ENCODE results near the gene NRF1. TPM values are rescaled to one million over a fixed set of nuclear protein-coding genes. Genes with fewer than 3 reads are reported as not detected.
"Not testable (repeated sequence)": the region's sequence is repeated elsewhere in the genome, so short reads cannot be mapped to it uniquely, and the experiment has no call there.

NRF1 gene
- total RNA-seq, 2 donors from 2014 or later, result 33.7 to 33.9 TPM

GRCh38 chr7:129642871-129643549, 31.5 kb downstream of the NRF1 start:
- H3K27ac Mint-ChIP-seq, result no peak overlapping the region
- no peak overlapping the region for H3K4me3 Mint-ChIP-seq
- H3K36me3 Mint-ChIP-seq (ENCODE audit: low read depth), result no peaks in the 10 kb centered on the region
- ATAC-seq (no peak), DNase-seq (no peak)
- H3K27me3 Mint-ChIP-seq, result no peaks in the 10 kb centered on the region
- peaks cover 9% of the 10 kb centered on the region for H3K4me1 Mint-ChIP-seq
- no peaks in the 10 kb centered on the region for H3K9me3 ChIP-seq (ENCODE audit: control insufficient read depth, low read length, poor library complexity, severe bottlenecking)

GRCh38 chr7:129643550-129644170, 32.1 kb downstream of the NRF1 start:
- Mint-ChIP-seq H3K4me3 (no peak overlapping the region), H3K27ac (no peak overlapping the region)

DNA sequence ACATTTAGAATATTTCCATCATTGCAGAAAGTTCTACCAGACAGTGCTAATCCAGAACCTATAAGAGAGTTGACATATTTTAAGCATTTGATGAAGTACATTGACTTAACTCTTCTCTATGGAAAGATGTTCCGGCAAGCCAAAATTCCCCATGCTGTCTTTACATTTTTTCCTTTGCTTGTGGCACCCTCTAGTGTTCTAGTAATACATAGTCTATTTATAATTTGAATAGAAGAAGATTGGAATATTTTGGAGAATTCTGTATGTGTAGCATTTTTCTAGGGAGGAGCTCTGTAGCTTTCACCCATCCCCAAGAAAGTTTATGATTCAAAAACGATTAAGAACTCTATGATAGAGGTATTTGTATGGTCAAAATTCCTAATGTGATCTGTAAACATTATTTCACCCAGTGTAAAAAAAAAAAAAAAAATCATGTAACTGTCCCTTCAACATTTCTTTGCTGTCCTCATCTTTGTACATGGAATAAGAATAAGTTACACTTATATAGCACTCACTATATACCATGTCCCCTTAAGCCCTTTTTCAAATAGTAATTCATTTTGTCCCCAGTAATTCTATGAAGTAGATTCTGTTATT, 33.2 kb downstream of the NRF1 start:
- H3K27me3 Mint-ChIP-seq, result no peaks in the 10 kb centered on the region
- peaks cover 13% of the 10 kb centered on the region for H3K4me1 Mint-ChIP-seq
- no peak overlapping the region for H3K4me3 Mint-ChIP-seq
- ATAC-seq, result no peak
- no peak for DNase-seq
- peaks cover 2% of the 10 kb centered on the region for H3K36me3 Mint-ChIP-seq (ENCODE audit: low read depth)
- no peaks in the 10 kb centered on the region for H3K9me3 ChIP-seq (ENCODE audit: control insufficient read depth, low read length, poor library complexity, severe bottlenecking)
- H3K27ac Mint-ChIP-seq, result no peak overlapping the region

More at GRCh38 chr7:129643550-129644170, 32.1 kb downstream of the NRF1 start:
- Mint-ChIP-seq H3K4me1 (peaks cover 8% of the 10 kb centered on the region), H3K36me3 (ENCODE audit: low read depth) (peaks cover 2% of the 10 kb centered on the region), H3K27me3 (no peaks in the 10 kb centered on the region)
- ATAC-seq (no peak), DNase-seq (no peak)
- H3K9me3 ChIP-seq (ENCODE audit: control insufficient read depth, low read length, poor library complexity, severe bottlenecking), result no peaks in the 10 kb centered on the region

DNA sequence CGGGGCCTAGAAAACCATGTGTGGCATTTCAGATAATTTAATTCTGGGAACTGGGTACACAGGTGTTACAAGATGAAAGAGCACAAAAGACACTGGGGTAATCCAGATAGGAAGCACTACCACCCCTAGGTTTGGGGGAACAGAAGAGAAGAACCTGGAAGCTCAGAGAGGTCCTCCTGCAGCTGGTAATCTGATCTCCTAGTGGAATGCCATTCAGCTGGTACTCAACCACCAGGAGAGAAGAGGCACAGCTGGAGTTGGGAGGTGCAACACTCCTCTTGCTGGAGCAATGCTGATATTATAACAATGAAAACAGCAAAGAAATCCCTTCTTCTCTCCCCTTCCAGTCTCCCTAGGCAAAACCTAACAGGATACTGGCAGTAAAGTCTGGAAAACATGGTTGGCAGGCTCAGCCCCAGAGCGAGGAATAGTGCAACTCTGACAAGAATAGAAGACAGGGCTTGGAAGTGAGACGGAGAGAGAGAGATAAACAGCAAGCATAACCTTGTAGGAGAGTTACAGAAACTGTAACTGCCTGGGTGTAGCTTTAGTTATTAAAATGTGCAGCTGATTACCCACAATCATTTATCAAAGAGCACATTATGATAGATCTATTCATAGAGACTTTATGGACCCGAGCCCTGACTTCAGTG, 35.0 kb downstream of the NRF1 start:
- Mint-ChIP-seq H3K4me3 (no peak overlapping the region), H3K4me1 (peaks cover 16% of the 10 kb centered on the region), H3K36me3 (ENCODE audit: low read depth) (peaks cover 2% of the 10 kb centered on the region), H3K27me3 (no peaks in the 10 kb centered on the region), H3K27ac (peak overlapping the region; percentile 39)
- no peak for DNase-seq
- no peaks in the 10 kb centered on the region for H3K9me3 ChIP-seq (ENCODE audit: control insufficient read depth, low read length, poor library complexity, severe bottlenecking)
- no peak for ATAC-seq

DNA sequence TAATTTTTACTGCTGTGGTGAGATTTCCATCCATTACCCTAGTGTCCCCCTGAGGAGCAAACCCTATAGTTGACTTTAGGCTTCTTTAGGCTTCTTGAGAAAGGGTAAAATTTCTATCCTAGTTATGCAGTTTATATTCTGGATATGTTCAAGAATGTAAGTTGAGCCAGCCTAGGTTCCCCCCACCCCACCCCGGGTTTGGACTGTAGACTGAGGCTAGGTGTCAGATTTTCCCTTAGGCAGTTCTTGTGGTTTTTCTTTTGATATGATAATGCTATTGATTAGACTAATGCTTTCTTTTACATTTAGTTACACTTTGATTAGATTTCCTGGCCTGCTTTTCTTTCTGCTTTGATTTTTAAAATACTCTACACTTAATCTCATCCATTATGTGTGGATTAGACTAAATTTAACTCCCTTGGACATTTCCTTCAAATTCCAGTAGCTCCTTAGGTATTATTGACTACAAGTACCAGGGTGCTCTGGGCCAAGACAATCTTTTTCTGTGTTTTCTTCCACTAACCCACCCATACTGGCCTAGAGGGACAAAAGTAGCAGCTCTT, 37.7 kb downstream of the NRF1 start:
- ATAC-seq, result no peak
- H3K27ac Mint-ChIP-seq, result no peak overlapping the region
- no peaks in the 10 kb centered on the region for H3K9me3 ChIP-seq (ENCODE audit: control insufficient read depth, low read length, poor library complexity, severe bottlenecking)
- H3K36me3 Mint-ChIP-seq (ENCODE audit: low read depth), result peaks cover 5% of the 10 kb centered on the region
- H3K4me1 Mint-ChIP-seq, result peaks cover 24% of the 10 kb centered on the region
- H3K27me3 Mint-ChIP-seq, result no peaks in the 10 kb centered on the region
- H3K4me3 Mint-ChIP-seq, result peak overlapping the region; percentile 41
- DNase-seq, result no peak

DNA sequence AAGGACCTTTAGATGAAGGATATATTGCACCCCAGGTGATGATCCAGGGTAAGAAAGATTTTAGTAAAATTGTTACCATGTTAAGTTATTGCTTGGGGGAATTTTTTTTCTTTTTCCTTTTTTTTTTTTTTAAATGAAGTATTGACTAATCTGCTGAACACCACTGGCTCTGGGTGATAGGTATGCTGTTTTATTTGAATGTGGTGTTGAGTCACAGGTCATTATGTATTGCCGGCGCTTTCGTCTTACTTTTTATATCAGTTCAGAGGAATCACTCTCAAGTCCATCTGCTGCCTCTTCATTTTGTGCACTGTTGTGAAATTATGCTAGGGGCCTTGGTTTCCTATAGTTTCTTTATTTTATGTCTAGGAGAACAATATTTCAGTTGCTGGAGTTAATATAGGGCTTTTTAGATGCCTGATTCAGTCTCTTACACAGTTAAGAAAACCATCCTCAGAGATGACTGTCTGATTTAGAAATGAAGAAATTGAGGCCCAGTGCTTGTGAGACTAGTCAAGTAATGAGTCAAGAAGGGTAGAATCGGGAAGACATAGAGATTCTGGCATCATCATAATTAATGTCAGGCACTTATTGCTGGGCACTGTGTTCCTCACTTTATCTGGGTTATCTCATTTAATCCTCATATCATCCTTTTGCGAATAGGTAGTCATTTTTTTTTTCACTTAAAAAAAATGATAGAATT, 38.7 kb downstream of the NRF1 start:
- no peak for DNase-seq
- H3K9me3 ChIP-seq (ENCODE audit: control insufficient read depth, low read length, poor library complexity, severe bottlenecking), result no peaks in the 10 kb centered on the region
- H3K4me3 Mint-ChIP-seq, result no peak overlapping the region
- peaks cover 5% of the 10 kb centered on the region for H3K36me3 Mint-ChIP-seq (ENCODE audit: low read depth)
- no peak for ATAC-seq
- H3K27ac Mint-ChIP-seq, result peak overlapping the region; percentile 27
- no peaks in the 10 kb centered on the region for H3K27me3 Mint-ChIP-seq
- peaks cover 30% of the 10 kb centered on the region for H3K4me1 Mint-ChIP-seq

- H3K27ac Mint-ChIP-seq, result no peak overlapping the region
Measured at GRCh38 chr7:129652914-129653313, 41.4 kb downstream of the NRF1 start.

GRCh38 chr7:129655811-129656210, 44.3 kb downstream of the NRF1 start:
- no peak overlapping the region for H3K4me3 Mint-ChIP-seq
- peaks cover 10% of the 10 kb centered on the region for H3K36me3 Mint-ChIP-seq (ENCODE audit: low read depth)
- H3K27ac Mint-ChIP-seq, result peak overlapping the region; percentile 57
- H3K27me3 Mint-ChIP-seq, result no peaks in the 10 kb centered on the region
- peaks cover 16% of the 10 kb centered on the region for H3K4me1 Mint-ChIP-seq
- ATAC-seq (no peak), DNase-seq (no peak)
- no peaks in the 10 kb centered on the region for H3K9me3 ChIP-seq (ENCODE audit: control insufficient read depth, low read length, poor library complexity, severe bottlenecking)

More at GRCh38 chr7:129652914-129653313, 41.4 kb downstream of the NRF1 start:
- H3K9me3 ChIP-seq (ENCODE audit: control insufficient read depth, low read length, poor library complexity, severe bottlenecking), result no peaks in the 10 kb centered on the region
- Mint-ChIP-seq H3K4me1 (peaks cover 28% of the 10 kb centered on the region), H3K27me3 (no peaks in the 10 kb centered on the region), H3K36me3 (ENCODE audit: low read depth) (peaks cover 5% of the 10 kb centered on the region), H3K4me3 (no peak overlapping the region)
- no peak for DNase-seq
- no peak for ATAC-seq

DNA sequence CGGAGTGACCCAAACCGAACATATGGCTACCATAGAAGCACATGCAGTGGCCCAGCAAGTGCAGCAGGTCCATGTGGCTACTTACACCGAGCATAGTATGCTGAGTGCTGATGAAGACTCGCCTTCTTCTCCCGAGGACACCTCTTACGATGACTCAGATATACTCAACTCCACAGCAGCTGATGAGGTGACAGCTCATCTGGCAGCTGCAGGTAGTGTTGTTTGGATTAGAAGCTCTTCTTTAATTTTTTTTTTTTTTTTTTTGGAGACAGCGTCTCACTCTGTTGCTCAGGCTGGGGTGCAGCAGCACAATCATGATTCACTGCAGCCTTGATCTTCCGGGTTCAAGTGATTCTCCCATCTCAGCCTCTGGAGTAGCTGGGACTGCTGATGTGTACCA, 45.8 kb downstream of the NRF1 start:
- H3K4me3 Mint-ChIP-seq, result no peak overlapping the region
- H3K9me3 ChIP-seq (ENCODE audit: control insufficient read depth, low read length, poor library complexity, severe bottlenecking), result no peaks in the 10 kb centered on the region
- H3K4me1 Mint-ChIP-seq, result peaks cover 14% of the 10 kb centered on the region
- ATAC-seq, result no peak
- no peak overlapping the region for H3K27ac Mint-ChIP-seq
- no peaks in the 10 kb centered on the region for H3K27me3 Mint-ChIP-seq
- no peak for DNase-seq
- peaks cover 17% of the 10 kb centered on the region for H3K36me3 Mint-ChIP-seq (ENCODE audit: low read depth)

DNA sequence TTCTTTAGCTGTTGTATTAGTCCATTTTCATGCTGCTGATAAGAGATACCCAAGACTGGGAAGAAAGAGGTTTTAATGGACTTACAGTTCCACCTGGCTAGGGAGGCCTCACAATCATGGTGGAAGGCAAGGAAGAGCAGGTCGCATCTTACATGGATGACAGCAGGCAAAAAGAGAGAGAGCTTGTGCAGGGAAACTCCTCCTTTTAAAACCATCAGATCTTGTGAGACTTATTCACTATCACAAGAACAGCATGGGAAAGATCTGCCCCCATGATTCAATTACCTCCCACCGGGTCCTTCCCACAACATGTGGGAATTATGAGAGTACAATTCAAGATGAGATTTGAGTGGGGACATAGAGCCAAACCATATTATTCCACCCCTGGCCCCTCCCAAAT, 48.4 kb downstream of the NRF1 start:
- H3K9me3 ChIP-seq (ENCODE audit: control insufficient read depth, low read length, poor library complexity, severe bottlenecking); H3K27ac Mint-ChIP-seq; ATAC-seq; H3K4me1 Mint-ChIP-seq; H3K27me3 Mint-ChIP-seq; H3K4me3 Mint-ChIP-seq; DNase-seq: not testable (repeated sequence)
- H3K36me3 Mint-ChIP-seq (ENCODE audit: low read depth), result peaks cover 18% of the 10 kb centered on the region

DNA sequence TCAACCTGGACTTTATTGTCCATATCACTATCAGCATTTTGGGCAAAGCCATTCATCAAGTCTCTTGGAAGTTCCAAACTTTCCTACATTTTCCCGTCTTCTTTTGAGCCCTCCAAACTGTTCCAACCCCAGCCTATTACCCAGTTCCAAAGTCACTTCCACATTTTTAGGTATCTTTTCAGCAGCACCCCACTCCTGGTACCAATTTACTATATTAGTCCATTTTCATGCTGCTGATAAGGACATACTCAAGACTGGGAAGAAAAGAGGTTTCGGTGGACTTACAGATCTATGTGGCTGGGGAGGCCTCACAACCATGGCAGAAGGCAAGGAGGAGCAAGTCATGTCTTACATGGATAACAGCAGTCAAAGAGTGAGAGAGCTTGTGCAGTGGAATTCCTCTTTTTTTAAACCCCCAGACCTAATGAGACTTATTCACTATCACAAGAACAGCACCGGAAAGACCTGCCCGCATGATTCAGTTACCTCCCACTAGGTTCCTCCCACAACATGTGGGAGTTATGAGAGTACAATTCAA, 50.2 kb downstream of the NRF1 start:
- ATAC-seq (no peak), DNase-seq (no peak)
- Mint-ChIP-seq H3K27ac (no peak overlapping the region), H3K4me3 (no peak overlapping the region), H3K27me3 (no peaks in the 10 kb centered on the region), H3K36me3 (ENCODE audit: low read depth) (peaks cover 18% of the 10 kb centered on the region), H3K4me1 (peaks cover 6% of the 10 kb centered on the region)
- H3K9me3 ChIP-seq (ENCODE audit: control insufficient read depth, low read length, poor library complexity, severe bottlenecking), result no peaks in the 10 kb centered on the region

DNA sequence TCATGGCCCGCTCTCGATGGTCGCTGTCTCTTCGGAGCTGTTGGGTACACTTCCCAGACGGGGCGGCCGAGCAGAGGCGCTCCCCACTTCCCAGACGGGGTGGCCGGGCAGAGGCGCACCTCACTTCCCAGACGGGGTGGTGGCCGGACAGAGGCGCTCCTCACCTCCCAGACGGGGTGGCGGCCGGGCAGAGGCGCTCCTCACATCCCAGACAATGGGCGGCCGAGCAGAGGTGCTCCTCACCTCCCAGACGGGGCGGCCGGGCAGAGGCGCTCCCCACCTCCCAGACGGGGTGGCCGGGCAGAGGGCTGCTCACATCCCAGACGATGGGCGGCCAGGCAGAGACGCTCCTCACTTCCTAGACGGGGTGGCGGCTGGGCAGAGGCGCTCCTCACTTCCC, 51.7 kb downstream of the NRF1 start:
- H3K27ac Mint-ChIP-seq; DNase-seq; H3K4me3 Mint-ChIP-seq; H3K9me3 ChIP-seq (ENCODE audit: control insufficient read depth, low read length, poor library complexity, severe bottlenecking); ATAC-seq; H3K4me1 Mint-ChIP-seq; H3K27me3 Mint-ChIP-seq: not testable (repeated sequence)
- peaks cover 15% of the 10 kb centered on the region for H3K36me3 Mint-ChIP-seq (ENCODE audit: low read depth)
